Measurements from ENCODE around the gene LBP. TPM values are rescaled to one million over a fixed set of nuclear protein-coding genes. Genes with fewer than 3 reads are reported as not detected.

The LBP gene
- polyA plus RNA-seq, 1 of the 3 experiments (the other 2 are of a cell fraction): 0.03 TPM

- DNase-seq: no peak
- no peaks in the 10 kb centered on the region for H3K4me1 ChIP-seq (ENCODE audit: control insufficient read depth in 1 of 2, insufficient read depth in 2 of 2, low read depth in 1 of 2, low read length in 1 of 2)
- H3K36me3 ChIP-seq (replicated peaks in 1 of 2; ENCODE audit: control insufficient read depth in 1 of 2, insufficient read depth in 2 of 2, low read length in 1 of 2): no peaks in the 10 kb centered on the region
- 66% methylated on average over 8 of the region's 8 CpGs for WGBS (ENCODE audit: low lambda C conversion rate)
- no peak overlapping the region for H2AFZ ChIP-seq (ENCODE audit: low read depth)
- ChIA-PET CTCF (no interaction called here), POLR2A (no interaction called here)
- no peaks in the 10 kb centered on the region for H4K20me1 ChIP-seq (ENCODE audit: insufficient read depth)
- H3K9me3 ChIP-seq: no peaks in the 10 kb centered on the region
- H3K9me2 ChIP-seq: no peaks in the 10 kb centered on the region
- H3K4me3 ChIP-seq (ENCODE audit: low read depth in 2 of 2, low read length in 1 of 2): no peak overlapping the region
- no peaks in the 10 kb centered on the region for H3K79me2 ChIP-seq (ENCODE audit: insufficient read depth)
- H3K4me2 ChIP-seq: no peak overlapping the region
- TF ChIP-seq EZH2phosphoT487 (IDR thresholded peaks at IDR 0.05; ENCODE audit: borderline replicate concordance, low read depth) (no peak), TEAD4 (IDR thresholded peaks at IDR 0.05; ENCODE audit: borderline replicate concordance, insufficient read depth) (no peak), POLR2AphosphoS5 (IDR thresholded peaks at IDR 0.05; ENCODE audit: low read depth, low read length) (no peak), YY1 (IDR thresholded peaks at IDR 0.05; ENCODE audit: low read depth) (no peak), MAX (IDR thresholded peaks at IDR 0.05; ENCODE audit: low read depth) (no peak), FOXJ3 (CRISPR knock-in tag; IDR thresholded peaks at IDR 0.05) (no peak), FOSL2 (IDR thresholded peaks at IDR 0.05; ENCODE audit: borderline replicate concordance, low read depth) (no peak), GABPA (IDR thresholded peaks at IDR 0.05; ENCODE audit: low read depth) (no peak), USF1 (IDR thresholded peaks at IDR 0.05; ENCODE audit: borderline replicate concordance, low read depth) (no peak), FOXM1 (IDR thresholded peaks at IDR 0.05; ENCODE audit: low read depth) (no peak), JUND (IDR thresholded peaks at IDR 0.05) (no peak), ZBTB33 (IDR thresholded peaks at IDR 0.05; ENCODE audit: borderline replicate concordance, low read depth) (no peak), GATA2 (CRISPR knock-in tag; IDR thresholded peaks at IDR 0.05) (no peak), RCOR1 (IDR thresholded peaks at IDR 0.05; ENCODE audit: low read length) (no peak), SIN3A (IDR thresholded peaks at IDR 0.05; ENCODE audit: borderline replicate concordance, low read depth, low read length) (no peak), RAD21 (IDR thresholded peaks at IDR 0.05; ENCODE audit: low read length) (no peak), TCF12 (IDR thresholded peaks at IDR 0.05) (no peak), MEF2A (IDR thresholded peaks at IDR 0.05; ENCODE audit: borderline replicate concordance, low read depth) (no peak)
- no peak overlapping the region for H3K9ac ChIP-seq
- no peak overlapping the region for H3K27ac ChIP-seq (ENCODE audit: low read depth in 2 of 2, low read length in 1 of 2)
- peaks cover 11% of the 10 kb centered on the region; the same call in 1 of the 2 replicates for H3K27me3 ChIP-seq (ENCODE audit: insufficient read depth)
- no peaks in the 10 kb centered on the region for H3F3A ChIP-seq (replicated peaks; ENCODE audit: insufficient read depth)
Measured at GRCh38 chr20:38386004-38386403, 39.7 kb downstream of the LBP start.
